GM06990 (cell line): ENCODE data around the gene SHOX.
"Not testable (repeated sequence)": the region's sequence is repeated elsewhere in the genome, so short reads cannot be mapped to it uniquely, and the experiment has no call there.

Experiments
- DNase-seq: peaks from one replicate; pipeline ENCODE4 v3.0.0-alpha.2; 2011; ENCODE audit not compliant: insufficient read length; ENCODE audit errors: extremely low read depth
- H3K27me3 ChIP-seq: replicated peaks from 2 replicates; pipeline ENCODE4 v1.6.0; 2011; ENCODE audit warnings: low read length; ENCODE audit not compliant: control insufficient read depth, insufficient read depth
- H3K36me3 ChIP-seq: 2 replicates; pipeline ENCODE4 v1.5.1; 2011; ENCODE audit warnings: low read length; ENCODE audit not compliant: control insufficient read depth, insufficient read depth
- H3K4me3 ChIP-seq: replicated peaks from 2 replicates; pipeline ENCODE4 v1.5.1; 2011; ENCODE audit warnings: low read depth, mild to moderate bottlenecking, control low read depth, low read length
- TF ChIP-seq, protein P1 (sequence below): IDR thresholded peaks from 2 replicates; pipeline ENCODE4 v1.5.1; 2011; ENCODE audit warnings: low read length, control low read depth, mild to moderate bottlenecking, inconsistent platforms; ENCODE audit not compliant: insufficient read depth, poor library complexity, severe bottlenecking

Gene SHOX

DNA sequence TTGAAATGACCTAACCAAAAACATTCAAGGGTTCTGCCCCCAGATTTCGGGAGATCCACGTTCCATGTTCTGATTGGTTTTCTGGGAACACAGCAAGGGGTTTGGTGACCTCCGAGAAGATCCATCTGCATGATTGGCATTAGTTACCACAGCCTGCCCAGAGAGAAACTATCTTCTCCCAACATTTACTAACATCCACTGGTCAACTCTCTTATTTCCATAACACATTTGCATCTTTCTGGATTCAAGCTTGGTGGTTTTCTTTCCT lies 15.6 kb downstream of the SHOX start:
- TF ChIP-seq, protein P1, sequence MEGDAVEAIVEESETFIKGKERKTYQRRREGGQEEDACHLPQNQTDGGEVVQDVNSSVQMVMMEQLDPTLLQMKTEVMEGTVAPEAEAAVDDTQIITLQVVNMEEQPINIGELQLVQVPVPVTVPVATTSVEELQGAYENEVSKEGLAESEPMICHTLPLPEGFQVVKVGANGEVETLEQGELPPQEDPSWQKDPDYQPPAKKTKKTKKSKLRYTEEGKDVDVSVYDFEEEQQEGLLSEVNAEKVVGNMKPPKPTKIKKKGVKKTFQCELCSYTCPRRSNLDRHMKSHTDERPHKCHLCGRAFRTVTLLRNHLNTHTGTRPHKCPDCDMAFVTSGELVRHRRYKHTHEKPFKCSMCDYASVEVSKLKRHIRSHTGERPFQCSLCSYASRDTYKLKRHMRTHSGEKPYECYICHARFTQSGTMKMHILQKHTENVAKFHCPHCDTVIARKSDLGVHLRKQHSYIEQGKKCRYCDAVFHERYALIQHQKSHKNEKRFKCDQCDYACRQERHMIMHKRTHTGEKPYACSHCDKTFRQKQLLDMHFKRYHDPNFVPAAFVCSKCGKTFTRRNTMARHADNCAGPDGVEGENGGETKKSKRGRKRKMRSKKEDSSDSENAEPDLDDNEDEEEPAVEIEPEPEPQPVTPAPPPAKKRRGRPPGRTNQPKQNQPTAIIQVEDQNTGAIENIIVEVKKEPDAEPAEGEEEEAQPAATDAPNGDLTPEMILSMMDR = no peak
- Histone ChIP-seq H3K36me3 (no peaks in the 10 kb centered on the region), H3K4me3 (no peak overlapping the region), H3K27me3 (no peaks in the 10 kb centered on the region)
- no peak for DNase-seq

DNA sequence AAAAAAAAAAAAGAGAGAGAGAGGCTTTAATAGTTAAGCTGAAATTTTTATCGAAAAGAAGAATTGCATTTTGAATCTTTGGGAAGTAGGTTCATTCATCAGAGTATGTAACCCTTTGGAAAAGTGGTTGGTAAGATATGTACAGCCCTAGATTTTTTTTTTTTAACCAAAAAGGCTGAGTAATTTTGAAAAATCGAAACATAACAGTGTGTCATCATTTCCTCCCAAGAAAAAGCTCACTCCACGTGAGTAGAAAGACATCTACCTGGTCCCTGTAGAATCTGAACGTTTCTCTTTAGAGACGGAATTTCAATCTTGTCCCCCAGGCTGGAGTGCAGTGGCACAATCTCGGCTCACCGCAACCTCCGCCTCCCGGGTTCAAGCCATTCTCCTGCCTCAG lies 16.2 kb downstream of the SHOX start:
- TF ChIP-seq, protein P1 = no peak
- no peaks in the 10 kb centered on the region for H3K27me3 ChIP-seq

DNA sequence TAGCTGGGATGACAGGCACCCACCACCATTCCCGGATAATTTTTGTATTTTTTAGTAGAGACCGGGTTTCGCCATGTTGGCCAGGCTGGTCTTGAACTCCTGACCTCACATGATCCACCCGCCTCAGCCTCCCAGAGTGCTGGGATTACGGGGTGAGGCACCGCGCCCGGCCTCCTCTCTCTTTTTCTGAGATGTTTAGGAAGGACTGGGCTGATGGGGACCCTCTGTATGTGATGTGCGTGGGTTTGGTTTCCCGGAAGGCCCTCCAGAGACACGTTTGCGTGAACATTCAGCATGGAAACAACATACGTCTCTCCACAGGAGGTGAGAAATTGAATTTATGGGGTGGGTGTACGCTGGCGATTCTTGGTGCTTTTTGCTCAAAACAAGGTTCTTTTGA lies 18.6 kb downstream of the SHOX start:
- TF ChIP-seq, protein P1 = no peak
- Histone ChIP-seq H3K36me3 (no peaks in the 10 kb centered on the region), H3K27me3 (no peaks in the 10 kb centered on the region), H3K4me3 (no peak overlapping the region)
- no peak for DNase-seq

More for the DNA sequence above, 16.2 kb downstream of the SHOX start:
- no peak overlapping the region for H3K4me3 ChIP-seq
- DNase-seq = no peak
- no peaks in the 10 kb centered on the region for H3K36me3 ChIP-seq

DNA sequence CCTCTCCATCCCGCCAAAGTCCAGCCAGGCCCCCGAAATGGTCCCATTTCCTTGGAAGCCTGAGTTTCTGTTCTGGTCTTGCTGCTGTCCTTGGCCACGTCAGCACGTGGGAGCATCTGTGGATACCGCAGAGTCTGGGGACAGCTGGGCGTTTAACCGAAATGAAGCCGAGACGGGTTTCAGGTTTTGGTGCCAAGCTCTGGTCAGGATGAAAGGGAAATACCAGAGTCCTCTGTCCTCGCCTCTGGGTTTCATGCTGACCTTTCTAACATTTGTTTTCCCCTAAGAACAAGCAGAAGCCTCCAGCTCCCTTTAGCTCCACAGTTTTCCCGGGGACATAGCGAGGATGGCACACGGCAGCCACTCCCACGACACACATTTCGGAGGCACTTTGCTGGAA lies 19.7 kb downstream of the SHOX start:
- no peaks in the 10 kb centered on the region for H3K36me3 ChIP-seq
- no peak for DNase-seq
- no peak overlapping the region for H3K4me3 ChIP-seq
- TF ChIP-seq, protein P1 = no peak
- no peaks in the 10 kb centered on the region for H3K27me3 ChIP-seq

DNA sequence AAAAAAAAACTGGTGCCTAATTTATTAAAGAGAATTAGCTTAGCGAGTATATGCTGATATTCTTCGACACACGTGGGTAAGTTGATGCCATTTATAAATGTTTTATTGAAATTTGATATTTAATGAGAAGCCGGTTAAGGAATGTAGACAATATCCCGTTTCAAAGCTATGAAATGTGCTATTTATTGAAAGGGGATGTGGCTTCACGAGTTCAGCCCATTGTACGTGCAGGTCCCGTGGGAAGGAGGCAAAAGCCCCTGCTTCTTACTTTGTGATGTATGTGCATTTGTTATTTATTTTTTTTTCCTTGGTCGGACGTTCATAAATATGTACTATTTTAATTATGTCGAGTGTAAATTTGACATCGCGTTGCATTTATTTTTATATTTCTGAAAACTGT lies 20.2 kb downstream of the SHOX start:
- Histone ChIP-seq H3K4me3 (no peak overlapping the region), H3K36me3 (no peaks in the 10 kb centered on the region), H3K27me3 (no peaks in the 10 kb centered on the region)
- TF ChIP-seq, protein P1 = no peak
- DNase-seq = no peak

DNA sequence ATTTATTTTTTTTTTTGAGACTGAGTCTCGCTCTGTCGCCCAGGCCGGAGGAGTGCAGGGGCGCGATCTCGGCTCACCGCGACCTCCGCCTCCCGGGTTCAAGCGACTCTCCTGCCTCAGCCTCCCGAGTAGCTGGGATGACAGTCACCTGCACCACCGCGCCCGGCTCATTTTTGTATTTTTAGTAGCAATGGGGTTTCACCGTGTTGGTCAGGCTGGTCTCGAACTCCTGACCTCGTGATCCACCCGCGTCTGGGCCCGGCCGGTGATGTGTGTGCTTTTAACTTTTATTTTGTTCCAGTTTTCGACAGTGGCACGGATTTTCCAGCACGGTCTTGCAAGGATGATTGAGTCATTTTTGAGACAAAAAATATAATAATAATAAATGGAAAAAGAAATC lies 21.3 kb downstream of the SHOX start:
- H3K27me3 ChIP-seq, H3K4me3 ChIP-seq, DNase-seq, H3K36me3 ChIP-seq: not testable (repeated sequence)
